Stimulated activated CD8-positive, alpha-beta memory T cell treated with anti-CD3 and anti-CD28 coated beads, Interleukin-15, amount 100 ng/mL, for 1 hour (primary cell): ENCODE results near the gene CRTC1.
"Not testable (repeated sequence)": the region's sequence is repeated elsewhere in the genome, so short reads cannot be mapped to it uniquely, and the experiment has no call there.

Experiments used
- DNase-seq: peaks from one replicate; pipeline ENCODE4 v3.0.0-alpha.2; 2020; ENCODE audit warnings: low read depth

The CRTC1 gene

DNA sequence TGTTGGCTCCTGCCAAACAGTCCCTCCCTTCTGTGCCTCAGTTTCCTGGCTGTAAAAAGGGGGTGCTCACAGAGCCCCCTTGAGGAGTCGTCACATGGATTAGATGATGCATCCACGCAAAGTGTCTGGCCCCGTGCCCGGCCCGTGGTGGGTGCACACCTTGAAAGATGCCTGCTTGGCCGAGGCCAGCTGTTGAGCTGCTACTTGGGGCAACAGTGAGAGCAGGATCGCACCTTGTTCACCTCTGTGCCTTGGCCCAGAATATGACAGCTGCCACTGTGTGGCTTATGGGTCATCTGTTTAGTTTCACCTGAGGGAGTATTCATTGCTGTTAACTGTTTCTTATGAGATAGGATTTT, 17.7 kb downstream of the CRTC1 start:
- no peak for DNase-seq

DNA sequence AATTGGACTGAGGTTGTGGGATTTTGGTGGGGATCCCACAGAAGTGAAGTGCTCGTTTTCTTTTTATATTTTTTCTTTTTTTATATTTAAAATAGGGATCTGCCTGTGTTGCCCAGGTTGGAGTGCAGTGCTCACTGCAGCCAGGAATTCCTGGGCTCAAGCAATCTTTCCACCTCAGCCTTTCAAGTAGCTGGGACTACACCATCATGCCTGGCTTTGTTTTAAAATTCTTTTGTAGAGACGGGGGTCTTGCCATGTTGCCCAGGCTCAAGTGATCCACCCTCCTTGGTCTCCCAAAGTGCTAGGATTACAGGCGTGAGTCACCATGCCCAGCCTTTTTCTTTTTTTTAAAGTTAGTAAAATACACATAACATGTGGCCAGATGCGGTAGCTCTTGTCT, 20.6 kb downstream of the CRTC1 start:
- no peak for DNase-seq

DNA sequence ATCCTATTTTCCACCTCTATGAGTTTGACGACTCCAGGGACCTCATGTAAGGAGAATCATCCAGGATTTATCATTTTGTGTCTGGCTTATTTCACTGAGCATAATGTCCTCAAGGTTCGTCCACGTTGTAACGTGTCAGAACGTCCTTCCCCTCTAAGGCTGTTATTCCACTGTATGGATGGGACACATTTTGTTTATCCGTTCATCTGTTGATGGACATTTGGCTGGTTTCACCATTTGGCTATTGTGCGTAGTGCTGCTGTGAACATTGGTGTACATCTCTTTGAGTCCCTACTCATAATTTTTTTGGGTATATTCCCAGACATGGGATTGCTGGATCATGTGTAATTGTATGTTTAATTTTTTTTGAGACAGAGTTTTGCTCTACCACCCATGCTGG, 21.5 kb downstream of the CRTC1 start:
- no peak for DNase-seq

DNA sequence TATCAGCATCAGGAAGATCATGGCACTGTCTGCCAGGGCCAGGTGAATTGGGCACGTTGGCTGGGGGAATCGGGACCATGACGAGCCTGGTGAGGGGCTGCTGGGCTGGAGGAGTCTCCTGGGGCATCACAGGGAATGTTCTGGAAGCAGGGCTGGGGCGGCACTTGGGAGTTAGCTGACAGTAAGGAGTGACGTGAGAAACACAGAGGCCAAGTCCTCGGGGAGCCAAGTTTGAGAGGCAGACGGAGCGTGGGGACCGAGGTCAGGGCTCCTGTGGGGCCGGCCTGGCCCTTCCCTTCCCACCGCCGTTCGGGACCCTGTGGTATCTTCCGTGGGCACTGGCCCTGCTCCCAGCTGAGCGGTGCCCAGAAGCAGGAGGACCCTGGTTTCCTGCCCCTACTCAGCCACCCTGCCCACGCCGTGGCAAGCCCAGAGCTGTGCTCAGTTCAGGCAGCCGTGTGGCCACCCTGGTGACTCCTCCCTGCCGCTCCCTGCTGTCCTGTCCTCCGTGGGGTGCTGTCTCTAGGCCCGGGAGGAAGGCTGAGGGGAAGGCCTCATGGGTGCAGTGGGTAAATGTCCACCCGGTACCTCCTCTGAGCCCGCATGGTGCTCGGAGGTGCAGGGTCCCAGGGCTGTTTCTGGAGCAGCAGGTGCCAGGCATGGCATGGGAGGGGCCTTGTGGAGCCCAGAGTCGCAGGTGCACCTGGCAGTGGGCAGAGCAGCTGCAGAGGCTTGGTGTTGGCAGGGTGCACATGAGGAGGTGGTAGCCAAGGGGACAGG, 25.2 kb downstream of the CRTC1 start:
- DNase-seq: no peak

DNA sequence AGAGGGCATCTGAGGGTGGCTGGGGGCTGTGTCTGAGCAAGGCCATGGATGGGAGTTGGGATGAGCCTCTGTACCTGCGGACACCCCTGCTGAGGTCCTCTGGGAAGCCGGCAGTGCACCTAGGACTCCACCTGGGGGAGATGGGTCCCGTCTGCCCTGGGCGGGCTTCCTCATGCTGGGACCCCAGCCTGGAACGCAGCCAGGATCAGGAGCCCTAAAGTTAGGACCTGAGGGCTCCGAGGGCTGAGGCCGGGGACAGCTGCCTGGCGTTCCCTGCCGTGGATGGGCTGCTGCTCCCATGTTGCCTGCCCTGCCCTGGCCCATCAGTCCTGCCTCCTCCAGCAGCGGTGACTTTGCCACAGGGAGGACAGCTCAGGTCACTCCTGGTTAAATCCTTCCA, 26.1 kb downstream of the CRTC1 start:
- no peak for DNase-seq

DNA sequence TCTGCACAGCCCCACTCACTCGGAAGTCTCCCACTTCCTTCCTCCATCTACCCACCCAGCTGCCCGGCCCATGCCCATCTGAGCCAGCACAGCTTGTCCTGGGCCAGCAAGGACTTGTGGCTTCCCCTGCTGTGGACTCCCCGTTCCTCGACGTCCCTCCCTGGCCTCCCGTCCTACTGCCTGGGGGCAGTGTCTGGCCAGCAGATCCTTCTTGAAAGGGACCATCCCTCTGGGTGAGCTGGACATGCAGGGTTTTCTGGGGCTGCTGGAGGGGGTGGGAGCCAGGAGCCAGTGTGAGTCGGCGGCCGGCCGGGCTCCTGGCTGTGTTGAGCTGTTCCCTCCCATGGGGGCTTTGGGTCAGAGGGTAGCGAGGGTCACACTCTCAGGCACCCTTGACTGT, 26.7 kb downstream of the CRTC1 start:
- no peak for DNase-seq

DNA sequence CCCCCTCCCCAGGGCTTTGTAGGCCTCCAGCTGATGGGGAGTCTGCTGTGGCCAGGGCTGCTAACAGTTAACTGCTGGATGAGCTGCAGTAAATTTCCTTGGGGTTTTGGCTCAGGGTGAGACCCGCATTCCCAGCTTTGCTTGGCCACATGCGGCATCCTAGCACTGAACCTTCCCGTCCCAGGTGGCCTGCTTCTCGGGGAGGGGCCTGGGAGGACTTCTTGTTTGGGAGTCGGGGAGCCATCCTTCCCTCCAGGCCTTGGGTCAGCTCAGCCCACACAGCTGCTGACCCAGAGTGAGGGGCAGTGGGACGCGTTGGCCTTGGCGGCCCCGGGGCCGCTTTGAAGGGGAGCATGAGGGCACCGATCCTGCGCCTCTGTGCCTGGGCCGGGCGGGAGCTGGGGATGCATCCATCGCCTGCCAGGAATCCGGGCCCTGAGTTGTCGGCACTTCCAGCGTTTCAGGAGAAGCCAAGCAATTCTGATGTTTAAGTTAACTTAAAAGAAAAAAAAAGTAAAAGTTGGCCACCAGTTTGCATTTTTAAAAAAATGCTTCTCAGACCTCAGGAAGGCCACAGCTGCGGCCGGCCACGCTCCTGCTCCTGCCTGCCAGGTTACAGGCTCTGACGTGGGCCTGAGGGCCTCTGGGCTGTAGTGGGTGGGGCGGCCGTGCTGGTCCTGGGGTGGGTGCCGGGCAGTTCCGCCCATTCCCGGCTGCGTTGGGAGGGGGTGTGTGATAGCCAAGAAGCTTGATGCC, 27.7 kb downstream of the CRTC1 start:
- no peak for DNase-seq

DNA sequence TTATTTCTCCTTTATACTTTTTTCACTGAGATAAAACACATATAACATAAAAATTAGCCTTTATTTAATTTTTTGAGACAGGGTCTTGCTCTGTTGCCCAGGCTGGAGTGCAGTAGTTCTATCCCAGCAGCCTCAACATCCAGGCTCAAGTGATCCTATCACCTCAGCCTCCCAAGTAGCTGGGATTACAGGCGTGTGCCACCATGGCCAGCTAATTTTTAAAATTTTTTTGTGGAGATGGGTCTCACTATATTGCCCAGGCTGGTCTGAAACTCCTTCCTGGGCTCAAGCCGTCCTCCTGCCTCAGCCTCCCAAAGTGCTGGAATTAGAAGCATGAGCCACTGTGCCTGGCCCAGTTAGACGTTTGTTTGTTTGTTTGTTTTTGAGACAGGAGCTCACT, 28.4 kb downstream of the CRTC1 start:
- DNase-seq: no peak

DNA sequence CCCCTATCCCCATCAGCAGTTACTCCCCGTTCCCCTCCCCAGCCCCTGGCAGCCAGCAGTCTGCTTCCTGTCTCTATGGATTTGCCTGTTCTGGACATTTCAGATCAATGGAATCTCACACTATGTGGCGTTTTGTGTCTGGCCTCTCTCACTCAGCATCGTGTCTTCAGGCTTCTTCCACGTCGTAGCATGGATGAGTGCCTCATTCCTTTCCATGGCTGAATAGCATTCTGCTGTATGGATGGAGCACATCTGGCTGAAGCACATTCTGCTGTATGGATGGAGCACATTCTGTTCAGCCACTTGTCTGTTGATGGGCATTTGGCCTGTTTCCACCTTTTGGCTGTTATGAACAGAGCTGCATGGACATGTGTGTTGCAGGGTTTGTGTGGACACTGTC, 29.5 kb downstream of the CRTC1 start:
- DNase-seq: no peak

DNA sequence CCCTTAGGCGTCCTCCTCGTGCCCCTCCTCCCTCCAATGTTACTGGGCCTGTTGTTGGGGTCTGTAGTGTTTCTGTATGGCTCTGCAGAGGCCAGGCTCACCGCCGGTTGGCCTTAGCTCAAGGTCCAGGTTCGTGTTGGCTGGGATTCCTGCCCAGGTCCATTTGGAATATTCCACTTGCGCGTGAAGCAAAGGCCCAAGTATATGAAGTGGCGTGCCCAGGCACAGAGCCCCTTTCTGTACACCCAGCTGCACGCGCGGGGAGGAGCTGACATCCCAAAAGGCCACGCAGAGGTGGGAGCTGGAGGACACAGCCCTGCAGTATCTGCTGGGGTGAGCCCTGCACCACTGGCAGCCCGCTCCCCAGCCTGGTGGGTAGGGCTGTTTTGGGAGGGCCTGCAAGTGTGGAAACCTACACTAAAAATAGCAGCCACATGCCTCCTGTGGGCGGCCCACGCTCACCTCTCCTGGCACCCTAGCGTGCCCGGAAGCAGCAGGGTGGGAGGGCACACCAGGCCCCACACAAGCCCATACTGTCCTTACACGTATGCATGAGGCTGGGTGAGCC, 30.2 kb downstream of the CRTC1 start:
- DNase-seq: no peak

DNA sequence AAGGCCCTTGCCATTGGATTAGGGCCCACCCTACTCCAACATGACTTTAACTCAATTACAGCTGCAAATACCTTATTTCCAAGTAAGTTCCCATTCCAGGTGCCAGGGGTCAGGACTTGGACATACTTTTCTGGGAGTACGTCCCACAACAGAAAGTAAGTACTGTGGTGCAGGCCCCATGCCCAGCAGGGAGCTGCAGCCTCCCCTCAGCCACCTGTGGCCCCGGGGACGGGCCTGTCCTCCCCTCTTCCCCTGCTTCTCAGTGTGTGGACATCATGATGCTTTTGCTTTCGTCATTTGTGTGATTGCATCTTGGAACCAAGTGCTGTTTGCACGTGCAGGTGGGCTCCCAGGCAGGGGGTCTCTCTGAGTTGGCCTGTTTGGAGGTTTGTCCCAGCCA, 31.9 kb downstream of the CRTC1 start:
- no peak for DNase-seq

DNA sequence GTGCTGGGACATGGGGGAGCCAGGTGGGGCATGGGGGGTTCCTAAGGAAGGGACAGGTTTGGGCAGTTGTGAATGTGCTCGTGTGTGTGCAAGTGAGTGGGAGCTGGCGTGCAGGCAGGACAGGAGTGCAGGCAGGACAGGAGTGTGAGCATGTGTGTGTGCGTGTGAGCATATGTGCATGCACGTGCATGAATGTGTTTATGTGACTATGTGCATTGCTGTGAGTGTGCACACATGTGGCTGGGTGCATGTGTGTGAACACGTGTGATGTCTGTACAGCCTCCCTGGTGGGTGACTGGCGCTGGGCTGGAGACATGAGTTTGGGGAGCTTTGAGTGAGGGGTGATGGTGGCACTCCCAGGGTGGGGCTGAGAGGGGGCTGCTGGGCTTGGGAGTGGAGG, 33.4 kb downstream of the CRTC1 start:
- DNase-seq: no peak

DNA sequence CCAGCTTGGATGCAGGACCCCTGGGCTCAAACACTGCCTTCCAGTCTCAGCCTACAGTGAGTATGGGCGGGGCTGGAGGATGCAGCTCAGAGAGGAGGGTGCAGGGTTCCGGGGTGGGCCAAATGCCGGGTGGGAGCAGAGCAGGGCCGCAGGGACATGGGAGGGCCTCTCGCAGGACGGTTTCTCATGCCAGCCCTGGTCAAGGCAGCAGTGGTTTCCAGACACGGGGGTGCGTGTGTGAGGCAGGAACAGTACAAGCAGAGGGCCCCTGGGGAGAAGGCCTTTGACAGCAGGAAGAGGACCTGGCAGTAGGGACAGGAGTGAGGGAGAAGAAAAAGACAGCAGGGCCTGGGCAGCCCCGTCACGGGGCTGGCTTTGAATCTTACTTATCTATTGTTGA, 34.1 kb downstream of the CRTC1 start:
- no peak for DNase-seq

DNA sequence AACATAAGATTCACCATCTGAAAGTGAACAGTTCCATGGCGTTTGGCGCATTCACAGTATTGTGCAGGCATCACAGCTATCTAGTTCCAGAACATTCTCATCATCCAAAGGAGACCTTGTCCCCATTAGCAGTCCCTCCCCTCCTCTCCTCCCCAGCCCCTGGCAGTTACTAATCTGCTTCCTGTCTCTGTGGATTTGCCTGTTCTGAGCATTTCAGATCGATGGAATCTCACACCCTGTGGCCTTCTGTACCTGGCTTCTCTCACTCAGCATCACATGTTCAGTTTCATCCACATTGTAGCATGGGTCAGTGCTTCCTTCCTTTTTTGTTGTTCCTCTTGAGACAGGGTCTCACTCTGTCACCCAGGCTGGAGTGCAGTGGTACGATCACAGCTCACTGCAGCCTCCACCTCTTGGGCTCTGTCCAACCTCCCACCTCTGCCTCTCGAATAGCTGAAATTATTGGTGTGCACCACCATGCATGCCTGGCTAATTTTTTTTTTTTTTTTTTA, 34.6 kb downstream of the CRTC1 start:
- DNase-seq: no peak

DNA sequence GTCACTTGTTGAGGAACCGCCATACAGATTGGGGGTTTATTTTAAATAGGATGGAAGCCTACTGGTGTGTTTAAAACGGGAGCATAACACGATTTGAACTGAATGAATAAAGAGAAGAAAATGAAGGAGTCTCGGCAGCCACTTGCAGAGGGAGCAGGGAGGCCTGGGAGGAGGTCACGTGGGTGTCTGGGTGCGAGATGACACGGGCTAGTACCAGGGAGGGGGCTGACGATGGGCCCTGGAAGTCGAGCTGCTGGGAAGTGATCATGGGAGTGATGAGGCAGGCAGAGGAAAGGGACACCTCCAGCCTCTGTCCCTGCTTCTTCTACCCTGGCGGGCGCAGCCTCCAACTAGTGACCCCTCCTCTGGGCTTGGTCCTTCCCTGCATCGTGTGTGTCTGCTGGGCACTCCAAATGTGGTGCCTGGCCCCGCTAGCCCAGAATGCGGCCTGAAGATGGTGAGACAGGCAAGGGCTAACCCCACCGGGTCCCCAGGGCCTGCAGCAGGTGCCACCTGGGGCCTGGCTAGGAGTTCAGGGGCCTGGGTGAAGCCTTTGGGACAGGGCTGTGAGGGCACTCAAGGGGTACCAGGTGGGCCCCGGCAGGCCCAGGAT, 35.5 kb downstream of the CRTC1 start:
- no peak for DNase-seq

DNA sequence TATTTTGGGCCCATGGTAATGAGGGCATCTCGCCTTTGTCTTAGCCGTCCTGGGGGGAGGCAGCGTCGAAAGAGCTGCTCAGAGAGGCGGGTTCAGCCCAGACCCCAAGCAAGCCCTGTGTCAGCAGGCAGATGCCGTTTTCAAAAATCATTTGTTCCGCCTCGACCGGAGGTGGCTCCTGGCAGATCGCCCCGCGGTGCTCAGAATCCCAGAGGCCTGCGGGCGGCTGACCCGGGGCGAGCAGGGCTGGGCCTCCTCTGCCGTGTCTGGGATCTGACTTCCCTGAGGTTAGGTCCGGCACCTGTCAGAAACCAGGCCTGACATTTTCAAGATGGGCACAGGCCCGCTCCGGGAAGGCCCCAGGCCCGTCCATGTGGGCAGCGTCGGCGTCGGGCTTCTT, 36.1 kb downstream of the CRTC1 start:
- DNase-seq: no peak

DNA sequence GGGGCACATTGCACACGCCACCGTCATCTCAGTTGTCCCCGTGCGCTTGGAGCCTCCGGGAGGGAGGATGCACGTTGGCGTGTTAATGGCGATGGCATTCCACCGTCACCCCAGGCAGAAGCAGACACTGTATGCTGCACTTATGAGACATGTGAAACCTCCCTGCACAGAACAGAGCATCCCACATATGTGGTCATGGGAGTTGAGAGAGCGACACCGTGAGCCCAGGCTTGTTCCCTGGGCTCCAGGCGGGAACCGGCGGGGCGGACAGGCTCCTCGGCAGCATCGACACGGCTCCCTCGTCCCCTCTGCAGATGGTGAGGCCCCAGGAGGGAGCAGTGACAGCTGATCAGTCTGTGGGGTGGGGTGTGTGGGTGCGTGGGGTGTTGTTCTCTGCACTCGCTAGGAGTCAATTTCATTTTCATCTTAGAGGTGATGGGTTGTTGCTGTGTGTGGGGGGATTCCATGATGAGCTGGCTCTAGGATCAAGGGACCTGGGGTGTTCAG, 40.4 kb downstream of the CRTC1 start:
- no peak for DNase-seq

DNA sequence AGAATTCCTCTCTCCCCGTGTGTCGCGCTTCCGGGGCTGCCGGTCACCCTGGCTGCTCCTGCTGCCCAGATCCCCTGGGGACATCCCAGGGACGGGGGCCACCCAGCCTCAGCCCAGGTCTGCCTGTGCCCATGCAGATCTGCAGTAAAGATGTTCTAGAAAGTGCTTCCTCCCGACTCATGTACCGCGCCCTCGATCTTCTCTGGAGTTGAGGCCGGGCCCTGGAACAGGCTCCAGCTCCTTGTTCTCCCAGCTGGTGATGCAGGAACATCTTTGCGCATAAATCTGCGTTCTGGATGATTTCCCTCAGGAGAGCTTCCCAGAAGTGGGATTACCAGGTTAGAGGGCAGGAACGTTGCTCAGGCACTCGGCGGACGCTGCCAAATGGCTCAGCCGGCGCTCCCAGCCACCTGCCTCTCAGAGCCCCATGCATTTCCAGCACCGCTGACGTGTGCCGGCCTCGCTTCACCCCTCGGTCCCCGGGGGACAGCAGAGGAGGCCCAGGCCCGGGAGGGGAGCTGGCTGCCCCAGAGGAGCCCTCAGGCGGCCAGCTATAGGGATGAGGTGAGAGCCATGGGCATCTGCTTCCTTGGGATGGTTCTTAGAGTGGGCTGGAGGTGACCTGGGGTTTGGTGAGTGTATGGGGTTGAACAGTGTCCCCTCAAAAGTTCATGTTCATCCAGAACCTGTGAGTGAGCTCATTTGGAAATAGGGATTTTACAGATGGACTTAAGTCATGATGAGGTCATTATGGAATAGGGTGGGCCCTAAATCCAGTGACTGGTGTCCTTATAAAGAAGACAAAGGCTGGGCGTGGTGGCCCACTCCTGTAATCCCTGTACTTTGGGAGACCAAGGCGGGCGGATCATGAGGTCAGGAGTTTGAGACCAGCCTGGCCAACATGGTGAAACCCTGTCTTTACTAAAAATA, 42.6 kb downstream of the CRTC1 start:
- no peak for DNase-seq

DNA sequence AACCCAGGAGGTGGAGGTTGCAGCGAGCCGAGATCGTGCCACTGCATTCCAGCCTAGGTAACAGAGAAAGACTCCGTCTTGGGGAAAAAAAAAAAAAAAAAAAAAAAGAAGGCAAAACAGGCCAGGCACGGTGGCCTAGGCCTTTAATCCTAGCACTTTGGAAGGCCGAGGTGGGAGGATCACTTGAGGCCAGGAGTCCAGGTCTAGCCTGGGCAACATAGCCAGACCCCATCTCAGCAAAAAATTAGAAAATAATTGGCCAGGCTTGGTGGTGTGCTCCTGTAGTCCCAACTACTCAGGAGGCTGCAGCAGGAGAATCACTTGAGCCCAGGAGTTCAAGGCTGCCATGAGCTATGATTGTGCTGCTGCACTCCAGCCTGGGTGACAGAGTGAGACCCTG, 43.4 kb downstream of the CRTC1 start:
- DNase-seq: no peak

DNA sequence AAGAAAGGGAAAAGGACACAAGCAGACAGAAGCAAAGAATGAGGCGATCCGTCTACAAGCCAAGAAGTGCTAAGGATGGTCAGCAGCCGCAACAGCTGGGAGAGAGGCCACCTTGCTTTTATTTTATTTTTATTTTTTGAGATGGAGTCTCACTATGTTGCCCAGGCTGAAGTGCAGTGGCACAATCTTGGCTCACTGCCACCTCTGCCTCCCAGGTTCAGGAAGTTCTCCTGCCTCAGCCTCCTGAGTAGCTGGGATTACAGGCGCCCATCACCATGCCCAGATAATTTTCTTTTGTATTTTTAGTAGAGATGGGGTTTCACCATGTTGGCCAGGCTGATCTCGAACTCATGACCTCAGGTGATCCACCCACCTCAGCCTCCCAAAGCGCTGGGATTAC, 44.1 kb downstream of the CRTC1 start:
- DNase-seq: not testable (repeated sequence)

DNA sequence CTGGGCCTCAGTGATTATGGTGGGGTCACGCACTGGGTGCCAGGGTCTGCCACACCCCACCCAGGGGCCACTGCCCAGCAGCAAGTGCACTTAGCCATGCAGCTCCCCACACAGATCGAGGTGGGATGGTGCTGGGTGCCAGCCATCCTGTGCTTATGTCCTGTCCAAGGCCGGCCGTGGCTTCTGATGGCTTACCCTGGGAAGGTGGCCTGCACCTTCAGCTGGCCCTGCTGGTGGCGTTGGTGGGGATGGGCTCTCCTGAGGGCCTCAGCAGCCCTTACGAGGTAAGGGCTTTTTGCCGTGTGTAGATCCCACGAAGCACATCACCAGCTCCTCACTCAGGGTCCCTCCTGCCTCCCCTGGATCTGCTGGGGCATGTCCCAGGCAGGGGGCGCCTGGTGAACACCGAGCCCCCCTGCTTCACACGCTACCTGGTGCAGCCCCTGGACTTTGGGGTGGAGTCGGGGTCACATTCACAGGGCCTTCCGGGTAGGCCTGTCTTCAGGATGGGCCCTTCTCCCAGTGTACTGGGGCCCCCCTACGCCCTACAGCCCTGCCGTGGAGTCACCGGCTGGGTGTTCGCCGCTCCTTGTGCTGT, 46.6 kb downstream of the CRTC1 start:
- no peak for DNase-seq
